GM12874 (cell line): Measurements from ENCODE around the gene KCNK5.

Experiments
- CTCF ChIP-seq: IDR thresholded peaks from 2 replicates; pipeline ENCODE4 v1.5.1; 2011; ENCODE audit warnings: low read depth, mild to moderate bottlenecking, control low read depth, low read length, moderate library complexity; ENCODE audit not compliant: insufficient read depth

KCNK5 gene

GRCh38 chr6:39268171-39268570, 38.9 kb upstream of the KCNK5 start:
- TF ChIP-seq CTCF, result no peak

GRCh38 chr6:39266782-39267355, 37.6 kb upstream of the KCNK5 start:
- no peak for TF ChIP-seq CTCF

- no peak for TF ChIP-seq CTCF
These were observed 37.1 kb upstream of the KCNK5 start for GRCh38 chr6:39266375-39266774.

GRCh38 chr6:39263303-39264037, 34.2 kb upstream of the KCNK5 start:
- TF ChIP-seq CTCF, result no peak

- no peak for TF ChIP-seq CTCF
These were observed 32.5 kb upstream of the KCNK5 start for GRCh38 chr6:39261751-39262150.

GRCh38 chr6:39260953-39261352, 31.7 kb upstream of the KCNK5 start:
- TF ChIP-seq CTCF, result no peak

- TF ChIP-seq CTCF, result no peak
These were observed 31.2 kb upstream of the KCNK5 start for GRCh38 chr6:39260456-39260855.
